ENCODE results near the gene DLEC1.

The DLEC1 gene

DNA sequence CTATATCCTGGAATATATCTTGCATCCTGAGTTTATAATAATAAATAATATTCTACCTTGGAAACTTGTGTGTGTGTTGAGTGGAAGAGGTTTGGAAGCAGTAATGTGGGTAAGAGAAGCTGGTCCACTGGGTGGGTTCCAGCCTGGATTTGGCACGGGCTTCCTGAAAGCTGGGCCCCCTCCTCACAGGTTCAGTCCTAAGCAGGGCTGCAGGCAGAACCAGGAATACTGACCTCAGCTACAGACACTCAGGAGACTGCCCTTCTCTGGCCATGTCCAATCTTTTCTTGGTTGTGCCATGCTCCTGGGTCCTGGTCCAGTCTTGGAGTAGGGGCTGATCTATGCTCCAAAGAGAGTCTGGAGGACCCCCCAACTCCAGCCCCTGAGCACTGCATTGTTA, 104.0 kb downstream of the DLEC1 start:
- no peak overlapping the region for H3K9ac ChIP-seq (ENCODE audit: low read depth in 1 of 2, low read length in 2 of 2)
- H3K4me1 ChIP-seq (ENCODE audit: control insufficient read depth in 2 of 2, insufficient read depth in 2 of 2, low read length in 2 of 2), result peaks cover 16 to 21% of the 10 kb centered on the region in 2 donors
- H3K36me3 ChIP-seq (ENCODE audit: control insufficient read depth in 2 of 2, insufficient read depth in 2 of 2, low read length in 2 of 2), result peaks cover 20 to 25% of the 10 kb centered on the region in 2 donors
- H3K27me3 ChIP-seq (ENCODE audit: control insufficient read depth in 2 of 2, insufficient read depth in 2 of 2, low read length in 2 of 2), result no peaks in the 10 kb centered on the region
- H3K27ac ChIP-seq (ENCODE audit: low read depth in 2 of 2, low read length in 2 of 2), result no peak overlapping the region
- no peak overlapping the region for H3K4me3 ChIP-seq (ENCODE audit: low read length in 2 of 2)
- H3K9me3 ChIP-seq (ENCODE audit: control insufficient read depth in 2 of 2, low read length in 2 of 2), result no peaks in the 10 kb centered on the region

DNA sequence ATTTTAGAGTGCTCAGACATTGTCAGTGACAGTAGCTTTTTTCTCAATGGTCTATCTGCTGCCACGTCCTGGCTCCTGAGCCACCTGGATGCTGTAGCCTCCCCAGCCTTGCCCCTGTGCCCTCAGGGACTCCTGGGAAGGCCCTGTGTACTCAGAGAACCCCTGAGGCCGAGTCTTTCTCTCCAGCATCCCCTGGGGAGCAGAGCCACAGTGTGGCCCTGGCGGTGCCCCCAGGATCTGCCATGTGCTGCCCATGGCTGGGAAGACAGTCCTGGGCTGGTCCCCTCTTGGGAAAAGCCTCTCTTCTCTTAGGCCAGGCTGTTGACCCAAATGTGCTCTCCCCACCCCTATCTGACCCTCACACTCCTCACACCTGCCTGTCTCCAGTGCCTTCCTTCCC, 104.5 kb downstream of the DLEC1 start:
- no peak overlapping the region for H3K27ac ChIP-seq (ENCODE audit: low read depth in 2 of 2, low read length in 2 of 2)
- peaks cover 20 to 25% of the 10 kb centered on the region in 2 donors for H3K36me3 ChIP-seq (ENCODE audit: control insufficient read depth in 2 of 2, insufficient read depth in 2 of 2, low read length in 2 of 2)
- no peak overlapping the region for H3K9ac ChIP-seq (ENCODE audit: low read depth in 1 of 2, low read length in 2 of 2)
- no peaks in the 10 kb centered on the region for H3K27me3 ChIP-seq (ENCODE audit: control insufficient read depth in 2 of 2, insufficient read depth in 2 of 2, low read length in 2 of 2)
- H3K9me3 ChIP-seq (ENCODE audit: control insufficient read depth in 2 of 2, low read length in 2 of 2), result no peaks in the 10 kb centered on the region
- H3K4me1 ChIP-seq (ENCODE audit: control insufficient read depth in 2 of 2, insufficient read depth in 2 of 2, low read length in 2 of 2), result peaks cover 14 to 18% of the 10 kb centered on the region in 2 donors
- H3K4me3 ChIP-seq (ENCODE audit: low read length in 2 of 2), result no peak overlapping the region

DNA sequence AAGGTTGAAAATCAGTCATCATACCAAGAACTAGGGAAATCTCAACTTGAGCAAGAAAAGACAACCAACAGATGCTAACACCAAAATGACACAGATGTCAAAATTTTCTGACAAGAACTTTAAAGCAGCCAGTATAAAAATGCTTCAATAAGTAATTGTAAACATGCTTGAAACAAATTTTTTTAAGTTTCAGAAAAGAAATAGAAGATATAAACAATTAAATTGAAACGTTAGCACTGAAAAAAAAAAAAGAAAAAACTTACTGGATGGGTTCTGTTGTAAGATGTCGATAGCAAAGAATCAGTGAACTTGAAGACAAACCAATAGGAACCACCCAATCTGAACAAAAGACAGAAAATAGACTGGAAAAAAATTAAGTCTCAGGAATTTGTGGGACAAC, 107.5 kb downstream of the DLEC1 start:
- no peak overlapping the region for H3K27ac ChIP-seq (ENCODE audit: low read depth in 2 of 2, low read length in 2 of 2)
- peaks cover 0 to 4% of the 10 kb centered on the region in 2 donors for H3K4me1 ChIP-seq (ENCODE audit: control insufficient read depth in 2 of 2, insufficient read depth in 2 of 2, low read length in 2 of 2)
- peaks cover 9 to 11% of the 10 kb centered on the region in 2 donors for H3K36me3 ChIP-seq (ENCODE audit: control insufficient read depth in 2 of 2, insufficient read depth in 2 of 2, low read length in 2 of 2)
- no peak overlapping the region for H3K9ac ChIP-seq (ENCODE audit: low read depth in 1 of 2, low read length in 2 of 2)
- no peaks in the 10 kb centered on the region for H3K9me3 ChIP-seq (ENCODE audit: control insufficient read depth in 2 of 2, low read length in 2 of 2)
- H3K27me3 ChIP-seq (ENCODE audit: control insufficient read depth in 2 of 2, insufficient read depth in 2 of 2, low read length in 2 of 2), result no peaks in the 10 kb centered on the region
- no peak overlapping the region for H3K4me3 ChIP-seq (ENCODE audit: low read length in 2 of 2)

DNA sequence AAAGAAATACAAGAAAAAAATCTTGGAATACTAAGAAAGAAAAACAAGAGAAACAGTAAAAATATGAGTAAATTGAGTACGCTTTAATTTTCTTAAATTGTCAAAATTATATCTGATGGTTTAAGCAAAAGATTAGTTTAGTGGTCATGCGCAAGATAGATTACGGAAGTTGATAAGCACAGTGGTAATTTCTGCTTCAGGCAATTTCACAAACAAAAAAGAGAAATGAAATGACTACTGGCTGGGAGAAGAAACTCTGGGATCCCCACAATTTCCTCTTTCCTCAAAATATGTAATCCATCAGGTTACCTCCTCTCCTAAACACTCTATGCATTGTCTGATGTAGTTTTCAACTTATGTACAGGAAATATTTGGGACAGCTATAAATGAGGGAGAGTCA, 108.4 kb downstream of the DLEC1 start:
- Histone ChIP-seq H3K9me3 (ENCODE audit: control insufficient read depth in 2 of 2, low read length in 2 of 2) (no peaks in the 10 kb centered on the region), H3K27me3 (ENCODE audit: control insufficient read depth in 2 of 2, insufficient read depth in 2 of 2, low read length in 2 of 2) (no peaks in the 10 kb centered on the region), H3K9ac (ENCODE audit: low read depth in 1 of 2, low read length in 2 of 2) (no peak overlapping the region), H3K4me3 (ENCODE audit: low read length in 2 of 2) (no peak overlapping the region), H3K4me1 (ENCODE audit: control insufficient read depth in 2 of 2, insufficient read depth in 2 of 2, low read length in 2 of 2) (peaks cover 0 to 4% of the 10 kb centered on the region in 2 donors), H3K27ac (ENCODE audit: low read depth in 2 of 2, low read length in 2 of 2) (no peak overlapping the region), H3K36me3 (ENCODE audit: control insufficient read depth in 2 of 2, insufficient read depth in 2 of 2, low read length in 2 of 2) (peaks cover 0 to 1% of the 10 kb centered on the region in 2 donors)

DNA sequence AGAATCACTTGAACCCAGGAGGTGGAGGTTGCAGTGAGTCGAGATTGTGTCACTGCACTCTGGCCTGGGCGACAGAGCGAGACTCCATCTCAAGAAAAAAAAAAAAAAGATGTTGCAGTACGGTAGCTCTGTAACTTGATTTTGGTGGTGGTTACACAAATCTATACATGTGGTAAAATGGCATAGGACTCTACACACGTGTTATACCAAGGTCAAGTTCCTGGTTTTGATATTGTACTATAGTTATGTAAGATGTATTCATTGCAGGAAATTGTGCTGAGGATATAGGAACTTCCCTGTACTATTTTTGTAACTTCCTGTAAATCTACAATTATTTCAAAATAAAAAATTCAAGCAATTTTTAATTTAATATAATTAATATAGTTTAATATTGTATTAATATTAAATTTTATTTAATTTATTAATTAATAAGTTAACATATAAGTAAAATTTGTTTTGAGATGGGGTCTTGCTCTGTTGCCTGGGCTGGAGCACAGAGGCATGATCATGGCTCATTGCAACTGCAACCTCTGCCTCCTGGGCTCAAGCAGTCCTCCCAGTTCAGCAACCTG, 109.4 kb downstream of the DLEC1 start:
- Histone ChIP-seq H3K4me1 (ENCODE audit: control insufficient read depth in 2 of 2, insufficient read depth in 2 of 2, low read length in 2 of 2) (peaks cover 0 to 4% of the 10 kb centered on the region in 2 donors), H3K9ac (ENCODE audit: low read depth in 1 of 2, low read length in 2 of 2) (no peak overlapping the region), H3K27ac (ENCODE audit: low read depth in 2 of 2, low read length in 2 of 2) (no peak overlapping the region), H3K27me3 (ENCODE audit: control insufficient read depth in 2 of 2, insufficient read depth in 2 of 2, low read length in 2 of 2) (no peaks in the 10 kb centered on the region), H3K9me3 (ENCODE audit: control insufficient read depth in 2 of 2, low read length in 2 of 2) (no peaks in the 10 kb centered on the region), H3K36me3 (ENCODE audit: control insufficient read depth in 2 of 2, insufficient read depth in 2 of 2, low read length in 2 of 2) (no peaks in the 10 kb centered on the region), H3K4me3 (ENCODE audit: low read length in 2 of 2) (no peak overlapping the region)

DNA sequence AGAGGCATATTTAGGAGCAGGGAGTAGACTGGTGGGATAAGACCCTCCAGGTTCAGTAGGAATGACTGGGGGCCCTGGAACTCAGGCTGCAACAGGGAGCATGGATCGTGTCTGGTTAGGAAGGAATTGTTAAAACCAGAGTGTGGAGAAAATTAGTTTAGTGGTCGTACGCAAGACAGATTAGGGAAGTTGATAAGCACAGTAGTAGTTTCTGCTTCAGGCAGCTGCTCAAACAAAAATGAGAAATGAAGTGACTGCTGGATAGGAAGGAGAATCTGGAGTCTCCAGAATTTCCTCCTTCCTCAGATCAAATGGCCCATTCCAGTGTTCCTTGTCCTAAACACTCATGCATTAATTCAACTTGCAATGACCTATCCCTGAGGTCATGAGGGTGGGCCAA, 110.7 kb downstream of the DLEC1 start:
- Histone ChIP-seq H3K9ac (ENCODE audit: low read depth in 1 of 2, low read length in 2 of 2) (no peak overlapping the region), H3K27me3 (ENCODE audit: control insufficient read depth in 2 of 2, insufficient read depth in 2 of 2, low read length in 2 of 2) (no peaks in the 10 kb centered on the region), H3K9me3 (ENCODE audit: control insufficient read depth in 2 of 2, low read length in 2 of 2) (no peaks in the 10 kb centered on the region), H3K27ac (ENCODE audit: low read depth in 2 of 2, low read length in 2 of 2) (no peak overlapping the region), H3K4me3 (ENCODE audit: low read length in 2 of 2) (no peak overlapping the region), H3K4me1 (ENCODE audit: control insufficient read depth in 2 of 2, insufficient read depth in 2 of 2, low read length in 2 of 2) (peaks cover under 1 to 2% of the 10 kb centered on the region in 2 donors), H3K36me3 (ENCODE audit: control insufficient read depth in 2 of 2, insufficient read depth in 2 of 2, low read length in 2 of 2) (no peaks in the 10 kb centered on the region)

DNA sequence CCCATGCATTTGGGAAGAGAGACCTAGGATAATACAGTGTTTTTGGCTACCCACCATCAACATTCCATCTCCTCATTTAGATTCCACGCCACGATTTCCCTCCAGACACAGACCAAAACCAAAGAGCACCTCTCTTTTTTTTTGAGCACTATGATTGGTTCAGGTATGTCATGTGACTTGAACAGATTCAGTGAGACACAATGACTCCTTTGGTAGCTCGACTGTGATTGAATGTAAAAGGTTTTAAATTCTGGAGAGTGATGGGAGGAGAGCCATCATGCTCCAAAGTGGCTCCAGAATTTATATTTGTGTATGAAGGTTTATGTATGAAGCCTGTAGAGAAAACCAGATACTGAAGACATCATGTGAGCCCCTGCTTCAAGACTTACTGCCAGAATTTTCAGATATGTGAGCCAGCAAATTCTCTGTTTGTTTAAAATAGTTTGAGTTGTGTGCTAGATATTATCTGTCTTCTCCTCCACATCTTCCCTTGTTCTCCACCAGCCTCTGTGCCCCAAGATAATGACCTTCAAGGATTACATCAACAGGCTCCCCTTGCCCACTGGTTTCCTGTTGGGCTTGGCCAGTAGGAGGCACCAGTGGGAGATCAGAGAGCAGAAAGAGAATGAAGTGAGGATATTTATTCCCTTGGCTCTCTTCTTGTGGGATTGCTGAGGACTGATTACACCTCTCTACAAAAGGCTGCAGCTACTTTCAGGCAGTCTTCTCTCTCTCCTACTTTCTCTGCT, 111.9 kb downstream of the DLEC1 start:
- Histone ChIP-seq H3K9ac (ENCODE audit: low read depth in 1 of 2, low read length in 2 of 2) (no peak overlapping the region), H3K4me1 (ENCODE audit: control insufficient read depth in 2 of 2, insufficient read depth in 2 of 2, low read length in 2 of 2) (peaks cover 2 to 5% of the 10 kb centered on the region in 2 donors), H3K27me3 (ENCODE audit: control insufficient read depth in 2 of 2, insufficient read depth in 2 of 2, low read length in 2 of 2) (no peaks in the 10 kb centered on the region), H3K9me3 (ENCODE audit: control insufficient read depth in 2 of 2, low read length in 2 of 2) (no peaks in the 10 kb centered on the region), H3K4me3 (ENCODE audit: low read length in 2 of 2) (no peak overlapping the region), H3K36me3 (ENCODE audit: control insufficient read depth in 2 of 2, insufficient read depth in 2 of 2, low read length in 2 of 2) (no peaks in the 10 kb centered on the region), H3K27ac (ENCODE audit: low read depth in 2 of 2, low read length in 2 of 2) (peak overlapping the region in 1 of 2 donors; percentile 19)

DNA sequence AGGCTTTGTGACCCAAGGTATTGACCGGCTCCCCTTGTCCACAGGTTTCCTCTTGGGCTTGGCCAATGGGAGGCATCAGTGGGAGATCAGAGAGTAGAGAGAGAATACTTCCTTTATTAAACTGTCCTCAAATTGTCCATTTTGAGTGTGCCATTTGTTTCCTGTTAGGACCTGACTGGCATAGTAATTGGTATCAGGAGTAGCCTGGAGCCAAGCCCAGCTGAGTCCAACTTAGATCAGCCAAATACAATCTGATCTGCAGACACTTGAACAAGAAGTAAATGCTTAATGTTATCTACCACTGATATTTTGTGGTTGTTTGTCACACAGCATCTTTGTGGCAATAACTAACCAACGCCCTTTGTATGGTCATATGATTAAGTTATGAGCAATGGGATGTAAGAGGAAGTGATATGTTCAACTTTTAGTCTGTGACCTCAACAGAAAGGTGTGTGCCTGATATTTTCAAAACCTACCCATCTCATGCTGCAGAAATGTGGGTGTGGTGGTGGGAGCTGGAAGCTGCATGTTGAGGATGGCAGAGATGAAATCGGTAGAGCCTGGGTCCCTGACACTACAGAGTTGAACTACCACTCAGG, 112.8 kb downstream of the DLEC1 start:
- no peak overlapping the region for H3K9ac ChIP-seq (ENCODE audit: low read depth in 1 of 2, low read length in 2 of 2)

DNA sequence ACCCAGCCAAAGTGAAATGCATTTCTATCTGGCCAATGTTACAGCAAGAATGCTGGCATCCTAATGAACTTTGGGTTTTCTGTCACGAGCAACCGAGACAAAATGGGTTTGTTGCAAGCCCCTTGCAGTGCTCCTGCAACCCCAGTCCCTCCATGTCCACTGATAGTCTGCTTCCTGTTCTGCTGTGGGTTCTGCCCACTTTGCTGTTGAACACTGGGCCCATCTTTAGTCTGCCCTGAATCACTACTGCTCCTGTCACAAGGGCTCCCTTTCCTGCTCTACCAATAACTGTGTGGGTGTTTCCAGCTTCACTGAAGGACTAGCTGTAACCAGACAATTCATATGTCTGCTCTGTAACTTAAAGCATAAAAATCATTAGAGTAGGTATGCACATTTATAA, 113.6 kb downstream of the DLEC1 start:
- H3K4me3 ChIP-seq (ENCODE audit: low read length in 2 of 2), result no peak overlapping the region
- H3K27ac ChIP-seq (ENCODE audit: low read depth in 2 of 2, low read length in 2 of 2), result peak overlapping the region in 1 of 2 donors; percentile 3
- H3K36me3 ChIP-seq (ENCODE audit: control insufficient read depth in 2 of 2, insufficient read depth in 2 of 2, low read length in 2 of 2), result no peaks in the 10 kb centered on the region
- no peaks in the 10 kb centered on the region for H3K9me3 ChIP-seq (ENCODE audit: control insufficient read depth in 2 of 2, low read length in 2 of 2)
- H3K9ac ChIP-seq (ENCODE audit: low read depth in 1 of 2, low read length in 2 of 2), result no peak overlapping the region
- no peaks in the 10 kb centered on the region for H3K27me3 ChIP-seq (ENCODE audit: control insufficient read depth in 2 of 2, insufficient read depth in 2 of 2, low read length in 2 of 2)
- peaks cover 2 to 5% of the 10 kb centered on the region in 2 donors for H3K4me1 ChIP-seq (ENCODE audit: control insufficient read depth in 2 of 2, insufficient read depth in 2 of 2, low read length in 2 of 2)

More for the DNA sequence above, 112.8 kb downstream of the DLEC1 start:
- Histone ChIP-seq H3K27me3 (ENCODE audit: control insufficient read depth in 2 of 2, insufficient read depth in 2 of 2, low read length in 2 of 2) (no peaks in the 10 kb centered on the region), H3K9me3 (ENCODE audit: control insufficient read depth in 2 of 2, low read length in 2 of 2) (no peaks in the 10 kb centered on the region), H3K27ac (ENCODE audit: low read depth in 2 of 2, low read length in 2 of 2) (peak overlapping the region; percentile 19 to 26), H3K4me1 (ENCODE audit: control insufficient read depth in 2 of 2, insufficient read depth in 2 of 2, low read length in 2 of 2) (peaks cover 2 to 5% of the 10 kb centered on the region in 2 donors), H3K36me3 (ENCODE audit: control insufficient read depth in 2 of 2, insufficient read depth in 2 of 2, low read length in 2 of 2) (no peaks in the 10 kb centered on the region), H3K4me3 (ENCODE audit: low read length in 2 of 2) (no peak overlapping the region)

DNA sequence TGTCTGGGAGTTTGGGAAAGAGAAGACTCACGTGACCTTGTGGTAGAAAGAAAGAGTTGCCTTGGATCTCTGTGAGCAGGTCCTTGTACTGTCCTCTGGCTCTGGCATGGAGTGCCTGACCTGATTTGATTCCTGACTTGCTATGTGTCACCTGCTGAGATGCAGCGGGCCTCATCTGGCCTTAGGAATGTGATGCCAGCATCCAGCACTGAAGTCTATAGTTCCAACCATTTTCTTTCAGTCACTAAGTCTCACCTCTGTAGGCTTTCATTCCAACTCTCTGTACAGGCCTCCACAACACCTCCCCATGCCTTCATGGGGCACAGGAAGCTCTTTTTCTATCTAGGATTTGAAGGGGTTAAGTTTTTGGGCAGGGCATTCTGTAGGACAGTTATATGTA, 114.2 kb downstream of the DLEC1 start:
- Histone ChIP-seq H3K4me1 (ENCODE audit: control insufficient read depth in 2 of 2, insufficient read depth in 2 of 2, low read length in 2 of 2) (peaks cover 2 to 5% of the 10 kb centered on the region in 2 donors), H3K27ac (ENCODE audit: low read depth in 2 of 2, low read length in 2 of 2) (no peak overlapping the region), H3K9me3 (ENCODE audit: control insufficient read depth in 2 of 2, low read length in 2 of 2) (no peaks in the 10 kb centered on the region), H3K36me3 (ENCODE audit: control insufficient read depth in 2 of 2, insufficient read depth in 2 of 2, low read length in 2 of 2) (no peaks in the 10 kb centered on the region), H3K9ac (ENCODE audit: low read depth in 1 of 2, low read length in 2 of 2) (no peak overlapping the region), H3K4me3 (ENCODE audit: low read length in 2 of 2) (no peak overlapping the region), H3K27me3 (ENCODE audit: control insufficient read depth in 2 of 2, insufficient read depth in 2 of 2, low read length in 2 of 2) (no peaks in the 10 kb centered on the region)
